IMR-90 (cell line): ENCODE measurements around the gene REV3L. TPM values are rescaled to one million over a fixed set of nuclear protein-coding genes. Genes with fewer than 3 reads are reported as not detected.

Experiments
- ATAC-seq: fragments of 200-7000 bp; cut with Tn5 transposase; 2 replicates; pipeline ENCODE4 v1.9.1; 2020; ENCODE audit warnings: low read depth, mild to moderate bottlenecking, moderate library complexity
- BruUV-seq: library from RNA; stranded (reverse); fragments of 400-500 nt; replicated peaks from 2 replicates; lab custom pipeline; 2021; lab: Mats Ljungman, UMichigan
- CTCF ChIA-PET: fragments of 300-600 bp; formaldehyde crosslinking; extraction: SDS; loops from one replicate; lab custom pipeline; 2021; ENCODE audit warnings: antibody characterized with exemption; lab: Yijun Ruan, JAX
- POLR2A ChIA-PET: fragments of 300-600 bp; sonication (Branson Sonifier 250); formaldehyde crosslinking; loops from one replicate; lab custom pipeline; 2022; ENCODE audit warnings: antibody characterized with exemption; ENCODE audit not compliant: unreplicated experiment; lab: Charles Lee
- DNase-seq: peaks from one replicate; pipeline ENCODE4 v3.0.0; 2013
- H2AFZ ChIP-seq: replicated peaks from 2 replicates; pipeline ENCODE3; 2013; ENCODE audit warnings: low read length, mild to moderate bottlenecking; ENCODE audit not compliant: poor library complexity
- H2AK5ac ChIP-seq: 2 replicates; pipeline ENCODE4 v1.6.1; 2013; ENCODE audit warnings: low read depth, low read length, inconsistent platforms
- H2AK9ac ChIP-seq: replicated peaks from 2 replicates; pipeline ENCODE3; 2013; ENCODE audit warnings: mild to moderate bottlenecking, low read depth, low read length, moderate library complexity; ENCODE audit not compliant: poor library complexity
- H2BK120ac ChIP-seq: 2 replicates; pipeline ENCODE4 v1.6.1; 2013; ENCODE audit warnings: low read depth, low read length, inconsistent platforms
- H2BK15ac ChIP-seq: 3 replicates; pipeline ENCODE4 v1.6.1; 2013; ENCODE audit warnings: low read depth, low read length, inconsistent platforms
- H2BK20ac ChIP-seq: 2 replicates; pipeline ENCODE4 v1.6.1; 2013; ENCODE audit warnings: low read depth, mild to moderate bottlenecking, inconsistent platforms, low read length, moderate library complexity
- H2BK5ac ChIP-seq: 2 replicates; pipeline ENCODE4 v1.6.1; 2013; ENCODE audit warnings: mild to moderate bottlenecking, low read depth, low read length, inconsistent platforms; ENCODE audit not compliant: poor library complexity, severe bottlenecking
- H3K14ac ChIP-seq: replicated peaks from 2 replicates; pipeline ENCODE4 v1.6.1; 2013; ENCODE audit warnings: low read depth, low read length, inconsistent platforms
- H3K18ac ChIP-seq: 2 replicates; pipeline ENCODE4 v1.6.1; 2013; ENCODE audit warnings: low read depth, low read length, control low read depth
- H3K23ac ChIP-seq: 2 replicates; pipeline ENCODE4 v1.6.1; 2013; ENCODE audit warnings: low read depth, low read length, inconsistent platforms
- H3K27ac ChIP-seq: 2 replicates; pipeline ENCODE4 v1.5.1; 2013; ENCODE audit warnings: mild to moderate bottlenecking, control low read depth, low read length; ENCODE audit not compliant: insufficient read depth
- H3K27me3 ChIP-seq: 2 replicates; pipeline ENCODE4 v1.6.1; 2013; ENCODE audit warnings: low read length; ENCODE audit not compliant: control insufficient read depth, insufficient read depth
- H3K36me3 ChIP-seq: 2 replicates; pipeline ENCODE4 v1.6.1; 2013; ENCODE audit warnings: low read length, mixed read lengths; ENCODE audit not compliant: control insufficient read depth, insufficient read depth
- H3K4ac ChIP-seq: 2 replicates; pipeline ENCODE4 v1.6.1; 2013; ENCODE audit warnings: low read depth, low read length, inconsistent platforms
- H3K4me1 ChIP-seq: 2 replicates; pipeline ENCODE4 v1.6.1; 2013; ENCODE audit warnings: low read length, mixed read lengths; ENCODE audit not compliant: control insufficient read depth, insufficient read depth
- H3K4me2 ChIP-seq: 2 replicates; pipeline ENCODE4 v1.6.1; 2013; ENCODE audit warnings: low read depth, mild to moderate bottlenecking, control low read depth, low read length, moderate library complexity
- H3K4me3 ChIP-seq: 2 replicates; pipeline ENCODE4 v1.5.1; 2013; ENCODE audit warnings: low read depth, mild to moderate bottlenecking, control low read depth, low read length, moderate library complexity; ENCODE audit not compliant: insufficient read depth
- H3K56ac ChIP-seq: 2 replicates; pipeline ENCODE4 v1.6.1; 2013; ENCODE audit warnings: low read length, inconsistent platforms; ENCODE audit not compliant: insufficient read depth; ENCODE audit errors: extremely low read depth
- H3K79me1 ChIP-seq, 2 experiments: 2 replicates each; pipeline ENCODE4 v1.6.1; 2013; ENCODE audit warnings: low read length in 2 of 2, inconsistent platforms in 1 of 2, low read depth in 1 of 2
- H3K9ac ChIP-seq: 2 replicates; pipeline ENCODE4 v1.6.1; 2013; ENCODE audit warnings: low read depth, low read length, control low read depth
- H3K9me1 ChIP-seq: 2 replicates; pipeline ENCODE4 v1.6.1; 2013; ENCODE audit warnings: low read length, inconsistent platforms; ENCODE audit not compliant: insufficient read depth
- H3K9me3 ChIP-seq: 2 replicates; pipeline ENCODE4 v1.6.1; 2013; ENCODE audit warnings: low read length; ENCODE audit not compliant: control insufficient read depth, insufficient read depth
- H4K20me1 ChIP-seq: 2 replicates; pipeline ENCODE4 v1.6.1; 2013; ENCODE audit warnings: low read length, inconsistent platforms; ENCODE audit not compliant: insufficient read depth
- H4K5ac ChIP-seq: 2 replicates; pipeline ENCODE4 v1.6.1; 2013; ENCODE audit warnings: mild to moderate bottlenecking, low read depth, low read length, control low read depth
- H4K8ac ChIP-seq, 2 experiments: 2 replicates each; pipeline ENCODE4 v1.6.1; 2013; ENCODE audit warnings: low read depth in 2 of 2, low read length in 2 of 2, control low read depth in 1 of 2, inconsistent platforms in 1 of 2
- H4K91ac ChIP-seq: 2 replicates; pipeline ENCODE4 v1.6.1; 2013; ENCODE audit warnings: low read depth, low read length, inconsistent platforms; ENCODE audit not compliant: insufficient read depth
- BHLHE40 ChIP-seq: fragments of 150-350 bp; IDR thresholded peaks from 2 replicates; pipeline ENCODE4 v1.6.1; 2016; ENCODE audit warnings: mild to moderate bottlenecking, low read depth, low read length
- FOS ChIP-seq: fragments of 150-350 bp; IDR thresholded peaks from 2 replicates; pipeline ENCODE4 v1.6.1; 2016; ENCODE audit warnings: low read depth, low read length
- MAZ ChIP-seq: IDR thresholded peaks from 2 replicates; pipeline ENCODE4 v1.6.1; 2012; ENCODE audit warnings: low read depth, mild to moderate bottlenecking, low read length, improper control_type of control experiment, moderate library complexity, borderline replicate concordance
- MXI1 ChIP-seq: IDR thresholded peaks from 2 replicates; pipeline ENCODE4 v1.6.1; 2012; ENCODE audit warnings: low read depth, mild to moderate bottlenecking, low read length, moderate library complexity, borderline replicate concordance
- RAD21 ChIP-seq: IDR thresholded peaks from 2 replicates; pipeline ENCODE4 v1.6.1; 2012; ENCODE audit warnings: low read length, improper control_type of control experiment
- RCOR1 ChIP-seq: IDR thresholded peaks from 2 replicates; pipeline ENCODE4 v1.6.1; 2012; ENCODE audit warnings: mild to moderate bottlenecking, low read length, improper control_type of control experiment; ENCODE audit not compliant: insufficient replicate concordance
- WGBS, 2 experiments: methylation state at CpG; one replicate each; pipeline versions ENCODE4 v1.1.5 to v1.1.7; 2013; ENCODE audit warnings: missing lambda C conversion rate in 2 of 2; ENCODE audit not compliant: insufficient read length in 1 of 2; ENCODE audit errors: extremely low coverage in 2 of 2; 5-methylcytosine and 5-hydroxymethylcytosine counted together
- dilution Hi-C: fragments of 300-500 bp; cut with HindIII; formaldehyde crosslinking; loops from one replicate; pipeline ENCODE4 v1.14.3; 2018; ENCODE audit warnings: low sequenced_read_pairs; ENCODE audit not compliant: unreplicated experiment
- in situ Hi-C: fragments of 300-500 bp; cut with MboI; formaldehyde crosslinking; loops from 3 replicates; pipeline ENCODE4 v1.14.3; 2019; ENCODE audit warnings: low sequenced_read_pairs, inconsistent platforms, mixed read lengths
- intact Hi-C: fragments of 100-400 bp; cut with micrococcal nuclease; formaldehyde crosslinking; loops from 2 replicates; pipeline ENCODE4 v1.10.0; 2022
- polyA plus RNA-seq, 3 experiments: library from polyadenylated mRNA; depleted of rRNA; stranded (reverse); fragments of >200 nt; gene quantifications; 2 replicates each; pipeline ENCODE4 v1.2.3, GENCODE V29; 2012; ENCODE audit warnings: low replicate concordance in 1 of 3
- total RNA-seq: library from RNA; depleted of rRNA; stranded (reverse); fragments of >200 nt; gene quantifications from 2 replicates; pipeline ENCODE4 v1.2.3, GENCODE V29; 2012
- TF ChIP-seq, protein P1 (sequence below): conservative IDR thresholded peaks from 2 replicates; pipeline ENCODE4 v1.5.1; 2012; ENCODE audit warnings: mild to moderate bottlenecking, low read depth, low read length, improper control_type of control experiment
- TF ChIP-seq, protein P2 (sequence below): fragments of 150-350 bp; IDR thresholded peaks from 2 replicates; pipeline ENCODE4 v1.6.1; 2017; ENCODE audit warnings: mild to moderate bottlenecking, antibody characterized with exemption, low read length, low read depth

The REV3L gene
- total and polyA plus RNA-seq, 2 of the 4 experiments (the other 2 are of a cell fraction), result 7.4 to 15.4 TPM

DNA sequence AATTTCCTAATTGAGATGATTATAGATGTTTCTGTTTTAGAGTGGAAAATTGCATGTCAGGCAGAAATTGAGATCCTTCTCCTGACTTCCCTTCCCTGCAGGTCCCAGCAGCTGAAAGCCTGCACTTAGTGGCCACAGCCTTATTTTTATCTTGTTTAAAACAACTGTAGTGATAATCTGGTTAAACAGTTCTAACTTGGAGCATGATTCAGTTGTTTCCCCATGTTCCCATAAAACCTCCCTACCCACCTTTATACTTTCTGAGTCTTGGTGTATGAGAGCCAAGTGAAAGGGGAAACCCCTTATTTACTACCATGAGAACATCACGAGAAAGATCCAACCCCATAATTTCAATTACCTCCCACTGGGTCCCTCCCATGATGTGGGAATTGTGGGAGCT lies 200.5 kb downstream of the REV3L start:
- ChIA-PET CTCF (no interaction called here), POLR2A (no interaction called here)
- in situ Hi-C loops (no loop called here), intact Hi-C loops (no loop called here), dilution Hi-C loops (no loop called here)
- Histone ChIP-seq H3K9ac (no peak overlapping the region), H3K27ac (no peak overlapping the region), H3K9me1 (no peaks in the 10 kb centered on the region), H4K91ac (no peak overlapping the region), H3K23ac (no peak overlapping the region), H3K4ac (no peak overlapping the region), H3K9me3 (no peaks in the 10 kb centered on the region), H3K4me2 (no peak overlapping the region), H3K36me3 (peaks cover 16% of the 10 kb centered on the region), H4K8ac (no peak overlapping the region), H3K79me1 (no peaks in the 10 kb centered on the region; a peak in 1 of 4 replicates), H3K14ac (no peak overlapping the region), H2BK5ac (no peak overlapping the region), H3K56ac (no peak overlapping the region), H2BK15ac (no peak overlapping the region), H2AFZ (no peak overlapping the region), H3K27me3 (no peaks in the 10 kb centered on the region), H2BK120ac (no peak overlapping the region), H3K4me1 (no peaks in the 10 kb centered on the region), H3K18ac (no peak overlapping the region), H4K5ac (no peak overlapping the region), H2BK20ac (no peak overlapping the region), H2AK5ac (no peak overlapping the region), H2AK9ac (no peak overlapping the region), H4K20me1 (no peaks in the 10 kb centered on the region; the same call in 1 of the 2 replicates), H3K4me3 (no peak overlapping the region)
- TF ChIP-seq RAD21 (no peak), FOS (no peak), MAZ (no peak), RCOR1 (no peak), BHLHE40 (no peak), MXI1 (no peak)
- TF ChIP-seq, protein P1, sequence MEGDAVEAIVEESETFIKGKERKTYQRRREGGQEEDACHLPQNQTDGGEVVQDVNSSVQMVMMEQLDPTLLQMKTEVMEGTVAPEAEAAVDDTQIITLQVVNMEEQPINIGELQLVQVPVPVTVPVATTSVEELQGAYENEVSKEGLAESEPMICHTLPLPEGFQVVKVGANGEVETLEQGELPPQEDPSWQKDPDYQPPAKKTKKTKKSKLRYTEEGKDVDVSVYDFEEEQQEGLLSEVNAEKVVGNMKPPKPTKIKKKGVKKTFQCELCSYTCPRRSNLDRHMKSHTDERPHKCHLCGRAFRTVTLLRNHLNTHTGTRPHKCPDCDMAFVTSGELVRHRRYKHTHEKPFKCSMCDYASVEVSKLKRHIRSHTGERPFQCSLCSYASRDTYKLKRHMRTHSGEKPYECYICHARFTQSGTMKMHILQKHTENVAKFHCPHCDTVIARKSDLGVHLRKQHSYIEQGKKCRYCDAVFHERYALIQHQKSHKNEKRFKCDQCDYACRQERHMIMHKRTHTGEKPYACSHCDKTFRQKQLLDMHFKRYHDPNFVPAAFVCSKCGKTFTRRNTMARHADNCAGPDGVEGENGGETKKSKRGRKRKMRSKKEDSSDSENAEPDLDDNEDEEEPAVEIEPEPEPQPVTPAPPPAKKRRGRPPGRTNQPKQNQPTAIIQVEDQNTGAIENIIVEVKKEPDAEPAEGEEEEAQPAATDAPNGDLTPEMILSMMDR, result no peak
- TF ChIP-seq, protein P2, sequence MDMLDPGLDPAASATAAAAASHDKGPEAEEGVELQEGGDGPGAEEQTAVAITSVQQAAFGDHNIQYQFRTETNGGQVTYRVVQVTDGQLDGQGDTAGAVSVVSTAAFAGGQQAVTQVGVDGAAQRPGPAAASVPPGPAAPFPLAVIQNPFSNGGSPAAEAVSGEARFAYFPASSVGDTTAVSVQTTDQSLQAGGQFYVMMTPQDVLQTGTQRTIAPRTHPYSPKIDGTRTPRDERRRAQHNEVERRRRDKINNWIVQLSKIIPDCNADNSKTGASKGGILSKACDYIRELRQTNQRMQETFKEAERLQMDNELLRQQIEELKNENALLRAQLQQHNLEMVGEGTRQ, result no peak
- WGBS, 2 experiments, result no CpG with 5 or more reads among the region's 1 CpG
- BruUV-seq, result no TSS peak
- DNase-seq, result no peak
- ATAC-seq, result no peak
